Measurements from ENCODE around the gene FRMPD4.

DNA sequence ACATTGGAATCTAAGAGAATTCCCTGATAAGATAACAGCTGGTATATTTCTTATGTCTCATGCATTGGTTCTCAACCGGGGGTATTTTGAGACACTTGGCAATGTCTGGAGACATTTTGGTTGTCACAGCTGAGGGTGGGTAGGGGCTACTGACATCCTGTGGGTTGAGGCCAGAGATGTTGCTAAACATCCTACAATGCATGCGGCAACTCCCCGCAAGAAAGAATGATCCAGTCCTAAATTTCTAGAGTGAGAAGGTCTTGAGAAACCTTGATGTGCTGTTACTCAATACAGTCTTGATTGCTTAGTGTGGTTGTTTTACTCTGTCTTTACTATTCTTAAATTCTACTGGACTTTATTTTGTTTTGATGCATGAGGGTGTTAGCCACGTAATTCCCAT lies 287.2 kb downstream of the FRMPD4 start:
- no peak for TF ChIP-seq FOXP2 (optimal IDR thresholded peaks at IDR 0.05; ENCODE audit: control extremely low read depth, extremely low read length, insufficient read depth)
- no peak for TF ChIP-seq EZH2 (IDR thresholded peaks at IDR 0.05)
- no peak for TF ChIP-seq POLR2AphosphoS5 (IDR thresholded peaks at IDR 0.05; ENCODE audit: borderline replicate concordance, low read depth, low read length)

Data from SK-N-MC (cell line).